ENCODE data around the gene TTR. TPM values are rescaled to one million over a fixed set of nuclear protein-coding genes. Genes with fewer than 3 reads are reported as not detected.

Gene TTR
- total and polyA plus RNA-seq, 2 of the 4 experiments (the other 2 are of a cell fraction): not detected

- Histone ChIP-seq H2AK5ac (ENCODE audit: low read depth, low read length) (no peak overlapping the region), H3K27ac (ENCODE audit: insufficient read depth, low read length) (no peak overlapping the region)
Observed at GRCh38 chr18:31603315-31603714, 11.6 kb downstream of the TTR start.

More at GRCh38 chr18:31603315-31603714, 11.6 kb downstream of the TTR start:
- no peak overlapping the region for H3K56ac ChIP-seq (ENCODE audit: extremely low read depth, insufficient read depth, low read length)
- H3K79me1 ChIP-seq (ENCODE audit: low read depth in 1 of 2, low read length in 2 of 2): no peaks in the 10 kb centered on the region
- H4K91ac ChIP-seq (ENCODE audit: insufficient read depth, low read depth, low read length): no peak overlapping the region
- no peak overlapping the region for H3K4ac ChIP-seq (ENCODE audit: low read depth, low read length)
- CTCF ChIA-PET: no interaction called here
- TF ChIP-seq, protein P1, sequence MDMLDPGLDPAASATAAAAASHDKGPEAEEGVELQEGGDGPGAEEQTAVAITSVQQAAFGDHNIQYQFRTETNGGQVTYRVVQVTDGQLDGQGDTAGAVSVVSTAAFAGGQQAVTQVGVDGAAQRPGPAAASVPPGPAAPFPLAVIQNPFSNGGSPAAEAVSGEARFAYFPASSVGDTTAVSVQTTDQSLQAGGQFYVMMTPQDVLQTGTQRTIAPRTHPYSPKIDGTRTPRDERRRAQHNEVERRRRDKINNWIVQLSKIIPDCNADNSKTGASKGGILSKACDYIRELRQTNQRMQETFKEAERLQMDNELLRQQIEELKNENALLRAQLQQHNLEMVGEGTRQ (IDR thresholded peaks at IDR 0.05; ENCODE audit: low read depth, low read length): no peak
- TF ChIP-seq RAD21 (IDR thresholded peaks at IDR 0.05; ENCODE audit: low read length): no peak
- no peak for TF ChIP-seq POLR2A (IDR thresholded peaks at IDR 0.05; ENCODE audit: low read depth, low read length)
- no peak for TF ChIP-seq SMC3 (IDR thresholded peaks at IDR 0.05; ENCODE audit: low read depth, low read length)
- TF ChIP-seq RFX5 (IDR thresholded peaks at IDR 0.05; ENCODE audit: low read depth, low read length): no peak
- no peak for TF ChIP-seq FOS (IDR thresholded peaks at IDR 0.05; ENCODE audit: low read depth, low read length)
- no peak for TF ChIP-seq CEBPB (IDR thresholded peaks at IDR 0.05; ENCODE audit: low read depth, low read length)
- no peak for TF ChIP-seq NFE2L2 (IDR thresholded peaks at IDR 0.05; ENCODE audit: low read depth, low read length)
- TF ChIP-seq, protein P2, sequence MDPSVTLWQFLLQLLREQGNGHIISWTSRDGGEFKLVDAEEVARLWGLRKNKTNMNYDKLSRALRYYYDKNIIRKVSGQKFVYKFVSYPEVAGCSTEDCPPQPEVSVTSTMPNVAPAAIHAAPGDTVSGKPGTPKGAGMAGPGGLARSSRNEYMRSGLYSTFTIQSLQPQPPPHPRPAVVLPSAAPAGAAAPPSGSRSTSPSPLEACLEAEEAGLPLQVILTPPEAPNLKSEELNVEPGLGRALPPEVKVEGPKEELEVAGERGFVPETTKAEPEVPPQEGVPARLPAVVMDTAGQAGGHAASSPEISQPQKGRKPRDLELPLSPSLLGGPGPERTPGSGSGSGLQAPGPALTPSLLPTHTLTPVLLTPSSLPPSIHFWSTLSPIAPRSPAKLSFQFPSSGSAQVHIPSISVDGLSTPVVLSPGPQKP (IDR thresholded peaks at IDR 0.05; ENCODE audit: borderline replicate concordance, low read depth, low read length): no peak
- no peak for TF ChIP-seq MAZ (IDR thresholded peaks at IDR 0.05; ENCODE audit: borderline replicate concordance, low read depth, low read length)
- TF ChIP-seq BHLHE40 (IDR thresholded peaks at IDR 0.05; ENCODE audit: low read depth, low read length): no peak
- TF ChIP-seq MAFK (IDR thresholded peaks at IDR 0.05; ENCODE audit: low read depth, low read length): no peak
- TF ChIP-seq, protein P3, sequence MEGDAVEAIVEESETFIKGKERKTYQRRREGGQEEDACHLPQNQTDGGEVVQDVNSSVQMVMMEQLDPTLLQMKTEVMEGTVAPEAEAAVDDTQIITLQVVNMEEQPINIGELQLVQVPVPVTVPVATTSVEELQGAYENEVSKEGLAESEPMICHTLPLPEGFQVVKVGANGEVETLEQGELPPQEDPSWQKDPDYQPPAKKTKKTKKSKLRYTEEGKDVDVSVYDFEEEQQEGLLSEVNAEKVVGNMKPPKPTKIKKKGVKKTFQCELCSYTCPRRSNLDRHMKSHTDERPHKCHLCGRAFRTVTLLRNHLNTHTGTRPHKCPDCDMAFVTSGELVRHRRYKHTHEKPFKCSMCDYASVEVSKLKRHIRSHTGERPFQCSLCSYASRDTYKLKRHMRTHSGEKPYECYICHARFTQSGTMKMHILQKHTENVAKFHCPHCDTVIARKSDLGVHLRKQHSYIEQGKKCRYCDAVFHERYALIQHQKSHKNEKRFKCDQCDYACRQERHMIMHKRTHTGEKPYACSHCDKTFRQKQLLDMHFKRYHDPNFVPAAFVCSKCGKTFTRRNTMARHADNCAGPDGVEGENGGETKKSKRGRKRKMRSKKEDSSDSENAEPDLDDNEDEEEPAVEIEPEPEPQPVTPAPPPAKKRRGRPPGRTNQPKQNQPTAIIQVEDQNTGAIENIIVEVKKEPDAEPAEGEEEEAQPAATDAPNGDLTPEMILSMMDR (conservative IDR thresholded peaks at IDR 0.05; ENCODE audit: low read depth, low read length): no peak
- no peak for TF ChIP-seq CHD1 (IDR thresholded peaks at IDR 0.05; ENCODE audit: low read depth, low read length)
- TF ChIP-seq MXI1 (IDR thresholded peaks at IDR 0.05; ENCODE audit: borderline replicate concordance, low read depth, low read length): no peak
- no peak for TF ChIP-seq RCOR1 (IDR thresholded peaks at IDR 0.05; ENCODE audit: insufficient replicate concordance, low read length)
- no peak overlapping the region for H2BK5ac ChIP-seq (ENCODE audit: low read depth, low read length, poor library complexity, severe bottlenecking)
- no peaks in the 10 kb centered on the region for H3K9me1 ChIP-seq (ENCODE audit: insufficient read depth, low read length)
- no peak overlapping the region for H2AFZ ChIP-seq (replicated peaks; ENCODE audit: low read length, poor library complexity)
- H3K36me3 ChIP-seq (ENCODE audit: control insufficient read depth, insufficient read depth, low read length): no peaks in the 10 kb centered on the region
- DNase-seq (no peak), ATAC-seq (ENCODE audit: low read depth) (no peak)
- no peak overlapping the region for H2BK120ac ChIP-seq (ENCODE audit: low read depth, low read length)
- BruUV-seq (replicated peaks): no TSS peak
- H3K9me3 ChIP-seq (ENCODE audit: control insufficient read depth, insufficient read depth, low read length): no peaks in the 10 kb centered on the region
- H2BK20ac ChIP-seq (ENCODE audit: low read depth, low read length): no peak overlapping the region
- intact Hi-C loops (cut with micrococcal nuclease): no loop called here
- POLR2A ChIA-PET (ENCODE audit: unreplicated experiment): no interaction called here
- in situ Hi-C loops (cut with MboI; ENCODE audit: low sequenced_read_pairs): no loop called here
- dilution Hi-C loops (cut with HindIII; ENCODE audit: low sequenced_read_pairs, unreplicated experiment): no loop called here
- no peak overlapping the region for H2AK9ac ChIP-seq (replicated peaks; ENCODE audit: low read depth, low read length, poor library complexity)
- H3K14ac ChIP-seq (replicated peaks; ENCODE audit: low read depth, low read length): no peak overlapping the region
- H4K5ac ChIP-seq (ENCODE audit: low read depth, low read length): no peak overlapping the region
- H3K27me3 ChIP-seq (ENCODE audit: control insufficient read depth, insufficient read depth, low read length): no peaks in the 10 kb centered on the region
- H3K9ac ChIP-seq (ENCODE audit: low read depth, low read length): no peak overlapping the region
- no peak overlapping the region for H3K4me3 ChIP-seq (ENCODE audit: insufficient read depth, low read depth, low read length)
- no peak overlapping the region for H3K4me2 ChIP-seq (ENCODE audit: low read depth, low read length)
- H4K8ac ChIP-seq (ENCODE audit: low read depth in 2 of 2, low read length in 2 of 2): no peak overlapping the region
- H2BK15ac ChIP-seq (ENCODE audit: low read depth, low read length): no peak overlapping the region
- no peaks in the 10 kb centered on the region for H3K4me1 ChIP-seq (ENCODE audit: control insufficient read depth, insufficient read depth, low read length)
- H3K18ac ChIP-seq (ENCODE audit: low read depth, low read length): no peak overlapping the region
- no peak overlapping the region for H3K23ac ChIP-seq (ENCODE audit: low read depth, low read length)
- no peaks in the 10 kb centered on the region for H4K20me1 ChIP-seq (ENCODE audit: insufficient read depth, low read length)
